Activated gamma-delta T cell (primary cell): ENCODE data around the gene MYO5C.

ENCODE experiments used
- DNase-seq: peaks from one replicate; lab custom pipeline; 2025; lab: John Stamatoyannopoulos, UW

Gene MYO5C

GRCh38 chr15:52277575-52277974, 18.0 kb downstream of the MYO5C start:
- no peak for DNase-seq

DNA sequence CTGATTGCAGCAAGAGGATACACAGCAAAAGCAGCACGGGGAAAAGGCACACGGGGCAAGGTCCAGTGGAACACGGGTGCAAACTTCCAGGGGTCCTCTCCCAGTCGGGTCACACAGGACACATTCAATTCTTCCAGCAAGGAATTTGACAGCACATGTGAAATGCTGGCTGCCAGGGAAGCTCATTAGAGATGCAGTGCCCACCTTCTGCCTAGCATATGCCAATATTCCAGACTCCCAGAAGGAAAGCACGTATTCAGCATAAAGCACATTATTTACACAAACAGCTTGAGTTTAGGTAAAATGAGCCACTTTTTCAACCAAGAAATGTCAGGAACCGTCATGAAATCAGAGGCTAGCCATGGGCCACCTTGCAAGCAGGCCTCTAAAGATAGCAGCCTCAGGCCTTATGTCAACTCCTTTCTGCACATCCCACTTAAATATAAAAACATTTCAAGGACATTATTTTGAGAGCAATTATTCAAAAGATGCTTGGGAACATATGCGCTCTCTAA, 19.3 kb downstream of the MYO5C start:
- DNase-seq = no peak

DNA sequence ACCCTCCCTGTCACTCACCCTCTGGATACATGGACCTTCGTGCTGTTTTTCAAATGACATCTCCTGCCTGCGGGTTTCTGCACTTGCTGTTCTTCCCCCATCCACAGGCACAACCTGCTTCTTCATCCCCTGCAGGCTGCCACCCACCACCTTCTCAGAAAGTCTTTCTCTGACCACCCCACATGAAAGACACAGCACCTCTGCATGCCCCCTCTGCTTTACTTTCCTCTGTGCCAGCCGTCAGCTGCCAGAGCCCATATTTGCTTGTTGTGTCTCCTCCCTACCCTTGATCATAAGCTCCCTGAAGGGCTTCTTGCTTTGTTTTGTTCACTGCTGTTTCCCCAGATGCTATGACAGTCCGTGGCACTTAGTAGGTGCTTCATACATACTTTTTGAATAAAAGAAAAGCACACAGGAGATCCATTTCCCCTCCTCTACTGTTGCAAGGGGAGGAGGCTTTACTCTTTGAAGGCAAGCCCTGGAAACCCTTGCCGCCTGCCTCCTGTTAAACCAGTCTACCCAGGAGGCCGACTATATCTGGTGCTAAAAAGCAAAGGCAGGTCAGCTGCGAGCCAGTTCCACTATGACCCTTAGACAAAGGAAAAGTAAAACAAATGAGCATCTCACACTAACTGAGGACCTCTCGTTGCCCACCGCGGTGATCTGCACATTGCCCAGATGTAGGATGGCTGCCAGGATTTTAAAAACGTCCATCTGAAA, 31.9 kb downstream of the MYO5C start:
- DNase-seq = no peak

DNA sequence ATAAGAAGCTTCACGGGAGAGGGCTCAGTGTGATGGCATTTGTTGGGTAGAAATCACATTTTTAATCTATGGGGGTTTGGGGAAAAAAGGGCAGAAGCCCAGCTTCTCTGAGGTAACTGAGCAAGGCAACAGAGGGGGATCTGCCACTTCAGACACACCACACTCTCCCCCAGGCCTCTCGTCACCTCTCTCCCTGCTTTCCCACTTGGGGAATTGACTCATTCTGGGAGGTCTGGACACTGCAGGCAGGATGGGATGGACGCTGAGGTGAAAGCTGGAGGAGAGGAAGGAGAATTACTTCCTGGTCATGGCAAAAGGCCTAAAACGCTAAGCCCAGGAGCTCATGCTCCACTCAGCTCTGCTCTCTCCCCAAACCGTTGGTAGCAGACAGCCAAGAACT, 33.2 kb downstream of the MYO5C start:
- DNase-seq = no peak

DNA sequence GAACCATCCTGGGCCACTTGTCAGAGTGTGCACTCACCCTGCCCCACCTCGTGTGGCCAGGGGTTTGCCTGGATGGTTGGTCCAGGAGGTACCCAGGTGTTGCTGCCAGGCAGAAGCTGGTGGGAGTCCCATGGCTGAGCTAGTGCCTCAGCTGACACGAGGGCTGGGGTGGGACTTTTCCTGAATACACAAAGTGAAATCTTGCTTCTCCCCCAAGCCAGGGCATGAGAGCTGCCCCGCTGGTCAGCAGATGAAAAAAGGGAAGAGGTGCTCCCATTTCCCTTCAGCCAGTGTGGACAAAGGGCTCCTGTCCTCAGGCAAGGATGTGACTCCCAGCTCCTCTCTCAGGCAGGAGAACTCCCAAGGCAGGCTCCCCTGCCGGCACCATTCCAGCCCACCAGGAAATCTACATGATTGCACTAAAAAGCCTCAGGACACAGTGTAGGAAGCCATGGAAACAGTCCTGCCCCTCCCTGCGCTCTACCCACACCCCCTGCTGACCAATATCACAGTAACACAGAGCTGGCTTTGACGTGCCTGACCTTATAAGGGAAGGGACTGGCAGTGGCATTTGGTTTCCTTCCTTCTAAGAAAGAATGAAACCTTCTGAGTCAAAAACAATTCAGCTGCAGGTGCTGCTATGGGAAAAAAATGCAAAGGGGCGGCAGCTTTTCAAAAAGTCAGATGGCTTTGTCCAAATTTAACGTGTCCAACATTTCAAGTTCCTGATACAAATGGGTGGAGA, 33.9 kb downstream of the MYO5C start:
- no peak for DNase-seq

- no peak for DNase-seq
These were observed 34.6 kb downstream of the MYO5C start for GRCh38 chr15:52261026-52261425.

DNA sequence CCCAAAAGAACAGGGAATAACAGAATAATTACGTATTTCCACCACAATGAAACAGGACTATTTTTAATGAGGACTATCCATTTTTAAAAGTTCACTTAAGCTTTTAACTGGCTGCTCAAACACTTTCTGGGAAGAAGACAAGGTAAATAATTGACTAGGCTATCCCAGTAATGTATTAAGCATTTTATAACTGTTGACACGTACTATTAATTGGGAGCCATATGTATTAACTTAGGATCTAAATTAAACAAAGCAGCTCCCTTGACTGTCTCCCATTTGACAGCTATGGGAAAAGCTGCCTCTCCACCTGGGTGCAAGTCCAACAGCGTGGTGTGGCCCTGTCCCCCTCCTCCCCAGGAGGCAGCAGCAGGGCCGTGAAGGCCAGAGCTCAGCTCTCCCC, 36.1 kb downstream of the MYO5C start:
- no peak for DNase-seq

GRCh38 chr15:52258461-52258860, 37.1 kb downstream of the MYO5C start:
- DNase-seq = no peak

DNA sequence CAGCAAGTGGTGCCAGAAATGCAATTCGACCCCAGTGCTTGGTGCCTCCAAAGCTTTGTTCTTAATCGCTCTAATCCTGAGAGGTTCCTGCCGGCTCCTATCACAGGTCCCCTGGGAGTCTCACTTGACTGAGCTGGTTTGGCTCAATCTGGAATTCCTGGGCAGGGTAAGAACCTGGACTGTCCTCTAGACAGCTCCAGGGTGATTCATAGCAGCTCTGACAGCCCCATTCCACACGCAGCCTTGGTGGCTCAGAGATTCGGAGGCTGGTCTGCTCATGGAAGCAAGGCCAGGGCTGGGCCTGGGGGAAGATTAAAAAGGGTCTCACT, 37.9 kb downstream of the MYO5C start:
- no peak for DNase-seq

DNA sequence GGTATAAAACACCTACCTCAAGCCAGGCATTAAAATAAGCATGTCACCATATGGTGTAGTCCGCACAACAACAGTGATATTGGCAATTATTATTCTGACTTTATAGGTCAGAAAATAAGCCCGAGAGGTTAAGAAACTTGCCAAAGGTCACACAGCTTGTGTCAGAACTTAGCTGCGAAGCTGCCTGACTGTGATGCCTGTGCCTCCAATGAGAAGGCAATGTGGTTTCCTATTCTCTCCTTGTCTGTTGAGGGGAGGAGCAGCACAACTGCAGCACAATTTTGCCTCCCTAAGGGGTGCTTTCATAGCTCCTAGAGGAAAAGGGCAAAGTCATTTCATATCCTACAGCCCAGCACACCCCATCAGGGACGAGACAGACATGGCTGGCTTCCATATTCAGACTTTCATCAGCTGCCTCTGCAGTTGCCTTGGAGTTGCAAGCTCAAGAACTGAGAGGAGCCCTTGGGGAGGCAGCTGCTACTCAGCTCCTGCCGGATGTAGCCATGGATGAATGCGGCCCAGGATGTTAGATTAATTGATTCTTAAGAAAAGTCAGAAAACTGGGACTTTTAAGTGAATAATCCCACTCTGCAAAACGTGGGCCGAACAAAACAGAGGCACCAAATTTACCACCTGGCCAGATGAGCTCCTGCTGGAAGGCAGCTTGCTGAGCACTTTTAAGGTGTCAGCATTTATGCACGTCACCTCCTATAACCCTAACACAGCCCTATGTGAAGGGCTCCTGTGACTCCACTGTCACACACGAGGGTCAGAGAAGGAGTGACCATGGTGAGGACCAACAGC, 38.5 kb downstream of the MYO5C start:
- DNase-seq = no peak

DNA sequence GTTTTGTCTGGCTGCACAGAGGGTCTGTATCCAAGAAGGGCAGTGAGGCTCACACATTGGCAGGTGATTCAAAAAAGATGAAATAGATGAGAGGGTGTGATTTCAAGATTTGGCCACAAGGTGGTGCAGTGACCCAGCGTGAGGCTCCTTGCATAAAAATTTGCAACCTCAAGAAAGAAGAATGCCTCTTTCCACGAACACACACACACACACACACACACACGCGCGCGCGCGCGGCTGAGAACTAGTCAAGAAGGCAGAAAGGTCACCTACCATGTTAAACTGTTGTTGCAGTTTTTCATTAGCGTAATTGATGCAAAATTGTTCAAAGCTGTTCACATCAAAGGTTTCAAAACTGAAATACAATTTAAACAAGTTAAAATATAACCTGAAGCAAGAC, 39.2 kb downstream of the MYO5C start:
- no peak for DNase-seq

DNA sequence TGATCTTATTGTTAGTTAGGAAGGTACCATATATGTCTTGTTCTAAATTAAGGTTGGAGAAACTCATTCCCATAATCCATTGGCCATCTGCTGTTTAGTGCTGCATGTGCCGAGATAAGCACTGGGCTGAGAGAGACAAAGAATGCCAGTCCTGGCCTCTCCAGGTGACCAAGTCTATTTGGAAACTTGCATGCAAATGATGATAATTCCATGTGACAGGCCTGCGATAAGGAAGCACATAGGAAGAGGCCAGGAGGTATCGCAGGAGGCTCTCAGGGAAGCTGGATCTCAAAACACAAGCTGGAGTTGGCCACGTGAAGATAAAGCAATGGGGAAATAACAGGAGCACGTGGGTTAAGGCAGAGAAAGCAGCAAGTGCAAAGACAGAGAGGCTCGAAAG, 39.7 kb downstream of the MYO5C start:
- no peak for DNase-seq

DNA sequence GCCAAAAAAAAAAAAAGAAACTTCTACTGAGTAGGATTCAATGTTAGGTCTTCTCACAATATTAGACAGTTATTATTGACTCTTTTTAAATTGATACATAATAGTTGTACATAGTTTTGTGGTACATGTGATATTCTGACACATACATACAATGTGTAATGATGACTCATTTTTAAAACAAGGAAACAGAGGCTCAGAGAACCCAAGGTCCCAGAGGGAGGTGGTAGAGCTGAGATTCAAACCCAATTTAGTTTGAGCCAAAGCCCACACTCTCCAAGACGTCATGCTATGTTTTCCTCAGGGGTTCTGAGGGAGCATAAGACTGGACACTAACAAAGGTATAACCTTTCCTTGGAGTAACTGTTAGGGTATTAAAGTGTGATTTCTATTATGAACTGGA, 40.6 kb downstream of the MYO5C start:
- DNase-seq = no peak

DNA sequence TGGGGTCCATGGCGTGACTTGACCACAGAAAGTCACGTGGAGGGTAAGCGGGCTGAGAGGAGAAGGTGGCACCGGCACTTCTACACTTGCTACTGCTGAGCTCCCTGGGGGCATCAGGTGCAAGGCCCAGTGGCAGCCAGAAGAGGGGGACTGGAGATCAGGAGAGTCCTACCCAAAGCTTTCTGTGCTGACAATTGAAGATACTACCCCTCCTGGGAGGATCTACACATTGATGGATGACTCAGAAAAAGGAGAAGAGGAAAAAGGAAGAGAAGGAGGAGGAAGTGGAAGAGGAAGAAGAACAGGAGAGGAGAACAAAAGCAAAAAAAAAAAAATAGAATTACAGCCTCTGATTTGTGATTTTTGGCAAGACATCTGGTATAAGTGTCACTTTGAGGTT, 41.2 kb downstream of the MYO5C start:
- DNase-seq = no peak

- no peak for DNase-seq
These were observed 42.8 kb downstream of the MYO5C start for GRCh38 chr15:52252781-52253180.

DNA sequence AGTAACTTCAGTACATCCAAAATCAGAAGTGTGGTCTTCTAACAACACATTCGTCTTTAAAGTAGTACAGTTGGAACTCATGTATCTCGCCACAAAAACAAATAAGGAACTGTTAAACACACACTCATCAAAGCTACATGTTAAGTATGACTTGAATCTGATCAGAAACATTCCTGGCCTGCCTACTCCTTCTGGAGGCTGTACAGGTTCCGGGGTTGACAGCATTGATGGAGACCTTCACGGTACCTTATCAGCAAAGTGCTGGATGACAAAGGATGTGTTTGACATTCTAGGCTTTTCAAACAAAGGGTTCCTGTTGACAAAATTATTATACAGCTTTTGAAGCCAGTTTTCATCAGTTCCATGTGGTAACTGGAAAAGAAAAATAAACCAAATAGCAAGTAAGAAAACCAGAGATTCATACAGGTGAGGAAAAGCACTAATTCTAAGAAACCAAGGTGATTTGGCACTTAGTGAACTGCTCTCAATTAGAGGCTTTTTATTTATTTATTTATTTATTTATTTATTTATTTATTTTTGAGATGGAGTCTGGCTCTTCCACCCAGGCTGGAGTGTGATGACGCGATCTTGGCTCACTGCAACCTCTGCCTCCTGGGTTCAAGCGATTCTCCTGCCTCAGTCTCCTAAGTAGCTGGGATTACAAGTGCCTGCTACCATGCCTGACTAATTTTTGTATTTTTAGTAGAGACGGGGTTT, 44.3 kb downstream of the MYO5C start:
- DNase-seq = no peak

DNA sequence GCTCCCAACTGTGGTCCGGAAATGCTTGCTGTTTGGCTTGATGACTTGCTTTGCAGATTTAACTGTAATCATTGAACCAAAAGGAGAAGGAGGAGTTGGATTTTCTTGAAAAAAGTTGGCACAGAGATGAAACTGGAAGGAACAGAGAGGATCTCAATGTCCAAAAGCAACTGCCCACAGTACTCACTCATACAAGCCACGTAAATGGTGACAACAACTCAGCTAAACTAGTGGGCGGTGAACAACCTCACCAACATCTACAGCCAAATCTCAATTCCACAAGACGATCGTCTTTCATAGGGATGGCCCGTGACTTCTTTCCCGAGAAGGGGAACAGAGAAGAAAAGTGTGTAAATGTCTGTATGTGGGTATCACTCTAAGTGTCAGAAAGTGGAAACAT, 48.1 kb downstream of the MYO5C start:
- DNase-seq = no peak

- no peak for DNase-seq
These were observed 48.7 kb downstream of the MYO5C start for GRCh38 chr15:52246686-52247431.

GRCh38 chr15:52243697-52244555, 51.7 kb downstream of the MYO5C start:
- no peak for DNase-seq

GRCh38 chr15:52243286-52243685, 52.3 kb downstream of the MYO5C start:
- DNase-seq = no peak
